Neural progenitor cell (in vitro differentiated cells): ENCODE data around the gene DDX52.

Experiments used
- EZH2 ChIP-seq: fragments of 200-600 bp; sonication (generic); IDR thresholded peaks from 2 replicates; pipeline ENCODE4 v1.6.1; 2017; ENCODE audit warnings: antibody characterized with exemption, mild to moderate bottlenecking, moderate library complexity
- EZH2phosphoT487 ChIP-seq: fragments of 200-600 bp; sonication (generic); IDR thresholded peaks from 2 replicates; pipeline ENCODE4 v1.6.1; 2017; ENCODE audit warnings: antibody characterized with exemption
- TF ChIP-seq, protein P1 (sequence below): fragments of 200-600 bp; sonication (generic); IDR thresholded peaks from 2 replicates; pipeline ENCODE4 v1.5.1; 2017; ENCODE audit warnings: antibody characterized with exemption, mild to moderate bottlenecking

DNA sequence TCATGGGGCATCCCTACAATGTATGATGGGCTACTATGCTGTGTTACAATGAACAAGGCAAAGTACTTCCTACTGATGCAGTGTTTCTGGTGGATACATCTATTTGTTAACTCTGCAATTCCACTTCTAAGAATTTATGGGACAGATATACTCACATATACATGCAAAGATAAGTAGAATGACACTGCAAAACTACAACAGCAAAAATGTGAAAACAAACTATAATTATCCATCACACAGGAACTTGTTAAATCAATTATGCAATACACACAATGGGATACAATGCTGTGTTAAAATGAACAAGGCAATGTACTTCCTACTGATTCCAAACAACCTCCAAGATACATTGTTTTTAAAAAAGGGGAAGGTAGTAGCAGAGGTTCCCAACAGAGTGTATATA lies 3.2 kb downstream of the DDX52 start:
- TF ChIP-seq, protein P1, sequence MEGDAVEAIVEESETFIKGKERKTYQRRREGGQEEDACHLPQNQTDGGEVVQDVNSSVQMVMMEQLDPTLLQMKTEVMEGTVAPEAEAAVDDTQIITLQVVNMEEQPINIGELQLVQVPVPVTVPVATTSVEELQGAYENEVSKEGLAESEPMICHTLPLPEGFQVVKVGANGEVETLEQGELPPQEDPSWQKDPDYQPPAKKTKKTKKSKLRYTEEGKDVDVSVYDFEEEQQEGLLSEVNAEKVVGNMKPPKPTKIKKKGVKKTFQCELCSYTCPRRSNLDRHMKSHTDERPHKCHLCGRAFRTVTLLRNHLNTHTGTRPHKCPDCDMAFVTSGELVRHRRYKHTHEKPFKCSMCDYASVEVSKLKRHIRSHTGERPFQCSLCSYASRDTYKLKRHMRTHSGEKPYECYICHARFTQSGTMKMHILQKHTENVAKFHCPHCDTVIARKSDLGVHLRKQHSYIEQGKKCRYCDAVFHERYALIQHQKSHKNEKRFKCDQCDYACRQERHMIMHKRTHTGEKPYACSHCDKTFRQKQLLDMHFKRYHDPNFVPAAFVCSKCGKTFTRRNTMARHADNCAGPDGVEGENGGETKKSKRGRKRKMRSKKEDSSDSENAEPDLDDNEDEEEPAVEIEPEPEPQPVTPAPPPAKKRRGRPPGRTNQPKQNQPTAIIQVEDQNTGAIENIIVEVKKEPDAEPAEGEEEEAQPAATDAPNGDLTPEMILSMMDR, result no peak
- TF ChIP-seq EZH2, result no peak
- no peak for TF ChIP-seq EZH2phosphoT487
